DND-41 (cell line): ENCODE results near the gene GLOD5.

Experiments
- ATAC-seq: fragments of 200-7000 bp; cut with Tn5 transposase; 3 replicates; pipeline ENCODE4 v1.9.1; 2021; ENCODE audit warnings: low read depth; ENCODE audit not compliant: insufficient read depth
- DNase-seq: peaks from one replicate; pipeline ENCODE4 v3.0.0-alpha.2; 2020
- H2AFZ ChIP-seq: 2 replicates; pipeline ENCODE4 v1.6.0; 2012; ENCODE audit warnings: low read depth, low read length
- H3K27ac ChIP-seq: 2 replicates; pipeline ENCODE4 v1.5.1; 2012; ENCODE audit warnings: low read length, inconsistent platforms
- H3K27me3 ChIP-seq: fragments of 200-600 bp; sonication (generic); 2 replicates; pipeline ENCODE4 v1.6.0; 2012; ENCODE audit warnings: low read length, mild to moderate bottlenecking, inconsistent platforms; ENCODE audit not compliant: insufficient read depth, poor library complexity
- H3K36me3 ChIP-seq: 2 replicates; pipeline ENCODE4 v1.5.1; 2012; ENCODE audit warnings: low read length, inconsistent platforms; ENCODE audit not compliant: insufficient read depth
- H3K4me1 ChIP-seq: 2 replicates; pipeline ENCODE4 v1.5.1; 2012; ENCODE audit warnings: mild to moderate bottlenecking, low read length; ENCODE audit not compliant: insufficient read depth
- H3K4me2 ChIP-seq: 2 replicates; pipeline ENCODE4 v1.6.0; 2012; ENCODE audit warnings: mild to moderate bottlenecking, moderate library complexity, low read length, inconsistent platforms; ENCODE audit not compliant: insufficient read depth
- H3K4me3 ChIP-seq, 2 experiments: fragments of 200-600 bp in 1 of 2; shearing (Covaris generic) in 1 of 2; 2 replicates each; pipeline ENCODE4 v1.5.1; 2012 to 2016; ENCODE audit warnings: inconsistent platforms in 2 of 2, low read length in 2 of 2, mild to moderate bottlenecking in 2 of 2, low read depth in 1 of 2, moderate library complexity in 1 of 2
- H3K79me2 ChIP-seq: 2 replicates; pipeline ENCODE4 v1.6.0; 2012; ENCODE audit warnings: low read length, inconsistent platforms; ENCODE audit not compliant: insufficient read depth
- H3K9ac ChIP-seq: 2 replicates; pipeline ENCODE4 v1.6.0; 2012; ENCODE audit warnings: low read depth, mild to moderate bottlenecking, inconsistent platforms, low read length, moderate library complexity
- H3K9me3 ChIP-seq: 2 replicates; pipeline ENCODE4 v1.5.1; 2012; ENCODE audit warnings: low read length, moderate library complexity, mild to moderate bottlenecking, inconsistent platforms; ENCODE audit not compliant: insufficient read depth, severe bottlenecking
- H4K20me1 ChIP-seq: 2 replicates; pipeline ENCODE4 v1.6.0; 2012; ENCODE audit warnings: low read length; ENCODE audit not compliant: insufficient read depth
- EZH2 ChIP-seq: IDR thresholded peaks from 3 replicates; pipeline ENCODE4 v1.6.1; 2012; ENCODE audit warnings: borderline replicate concordance, low read depth, mild to moderate bottlenecking, moderate library complexity, low read length, inconsistent platforms; ENCODE audit not compliant: severe bottlenecking
- TF ChIP-seq, protein P1 (sequence below): IDR thresholded peaks from 2 replicates; pipeline ENCODE4 v1.5.1; 2012; ENCODE audit warnings: borderline replicate concordance, low read length, moderate library complexity, mild to moderate bottlenecking; ENCODE audit not compliant: poor library complexity, severe bottlenecking; ENCODE audit errors: extremely low read depth

GLOD5 gene

DNA sequence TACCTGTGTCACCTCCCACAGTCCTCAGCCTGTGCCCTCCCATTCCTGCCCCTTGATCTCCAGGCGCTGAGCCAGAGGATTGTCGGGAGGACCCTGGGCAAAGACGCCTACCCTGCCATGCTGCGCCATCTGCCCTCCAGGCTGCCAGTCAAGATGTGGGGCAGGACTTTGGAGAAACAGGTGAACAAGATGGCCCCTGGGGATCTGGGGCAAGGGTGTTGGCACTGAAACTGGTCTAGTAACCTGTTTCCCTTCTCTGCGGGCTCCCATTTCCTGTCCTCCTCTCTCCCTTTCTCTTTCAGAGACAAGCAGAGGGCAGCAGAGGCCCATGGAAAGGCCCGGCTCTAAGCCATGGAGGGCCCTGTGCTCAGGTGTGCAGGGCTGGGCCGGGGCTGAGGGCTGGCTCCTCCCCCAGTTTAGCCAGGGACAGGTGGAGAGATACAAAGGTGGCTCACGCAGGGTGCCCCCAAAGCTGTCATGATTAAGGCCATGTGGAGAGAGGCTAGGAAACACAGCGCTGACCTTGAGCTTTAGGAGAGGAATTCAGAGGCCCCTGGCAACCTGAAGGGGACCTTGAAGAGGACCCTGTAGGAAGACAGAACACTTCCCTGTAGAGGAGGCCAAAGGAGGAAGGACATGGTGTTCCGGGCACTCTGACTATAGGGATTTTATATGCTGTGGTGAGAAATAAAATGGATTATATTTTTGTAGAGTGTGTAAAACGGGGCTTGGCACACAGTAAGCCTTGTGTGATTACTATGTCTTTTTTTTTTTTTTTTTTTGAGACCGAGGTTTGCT is at the start of gene GLOD5:
Gene GLOD5, plus strand, starts transcription at position 74 of the 798 bp plus-strand sequence. Its CDS starts 44 bp downstream, at position 118.
- peak; percentile 6 for DNase-seq
- TF ChIP-seq, protein P1, sequence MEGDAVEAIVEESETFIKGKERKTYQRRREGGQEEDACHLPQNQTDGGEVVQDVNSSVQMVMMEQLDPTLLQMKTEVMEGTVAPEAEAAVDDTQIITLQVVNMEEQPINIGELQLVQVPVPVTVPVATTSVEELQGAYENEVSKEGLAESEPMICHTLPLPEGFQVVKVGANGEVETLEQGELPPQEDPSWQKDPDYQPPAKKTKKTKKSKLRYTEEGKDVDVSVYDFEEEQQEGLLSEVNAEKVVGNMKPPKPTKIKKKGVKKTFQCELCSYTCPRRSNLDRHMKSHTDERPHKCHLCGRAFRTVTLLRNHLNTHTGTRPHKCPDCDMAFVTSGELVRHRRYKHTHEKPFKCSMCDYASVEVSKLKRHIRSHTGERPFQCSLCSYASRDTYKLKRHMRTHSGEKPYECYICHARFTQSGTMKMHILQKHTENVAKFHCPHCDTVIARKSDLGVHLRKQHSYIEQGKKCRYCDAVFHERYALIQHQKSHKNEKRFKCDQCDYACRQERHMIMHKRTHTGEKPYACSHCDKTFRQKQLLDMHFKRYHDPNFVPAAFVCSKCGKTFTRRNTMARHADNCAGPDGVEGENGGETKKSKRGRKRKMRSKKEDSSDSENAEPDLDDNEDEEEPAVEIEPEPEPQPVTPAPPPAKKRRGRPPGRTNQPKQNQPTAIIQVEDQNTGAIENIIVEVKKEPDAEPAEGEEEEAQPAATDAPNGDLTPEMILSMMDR, result peak; percentile 31
- no peak for TF ChIP-seq EZH2
- Histone ChIP-seq H3K4me1 (no peaks in the 10 kb centered on the region), H2AFZ (no peak within 1 kb of the TSS), H4K20me1 (no peaks in the 10 kb centered on the region), H3K79me2 (no peaks in the 10 kb centered on the region), H3K27ac (no peak within 1 kb of the TSS), H3K9ac (no peak within 1 kb of the TSS), H3K27me3 (no peaks in the 10 kb centered on the region), H3K4me3 (no peak within 1 kb of the TSS), H3K9me3 (no peaks in the 10 kb centered on the region), H3K36me3 (no peaks in the 10 kb centered on the region), H3K4me2 (no peak within 1 kb of the TSS)
- ATAC-seq, result no peak

DNA sequence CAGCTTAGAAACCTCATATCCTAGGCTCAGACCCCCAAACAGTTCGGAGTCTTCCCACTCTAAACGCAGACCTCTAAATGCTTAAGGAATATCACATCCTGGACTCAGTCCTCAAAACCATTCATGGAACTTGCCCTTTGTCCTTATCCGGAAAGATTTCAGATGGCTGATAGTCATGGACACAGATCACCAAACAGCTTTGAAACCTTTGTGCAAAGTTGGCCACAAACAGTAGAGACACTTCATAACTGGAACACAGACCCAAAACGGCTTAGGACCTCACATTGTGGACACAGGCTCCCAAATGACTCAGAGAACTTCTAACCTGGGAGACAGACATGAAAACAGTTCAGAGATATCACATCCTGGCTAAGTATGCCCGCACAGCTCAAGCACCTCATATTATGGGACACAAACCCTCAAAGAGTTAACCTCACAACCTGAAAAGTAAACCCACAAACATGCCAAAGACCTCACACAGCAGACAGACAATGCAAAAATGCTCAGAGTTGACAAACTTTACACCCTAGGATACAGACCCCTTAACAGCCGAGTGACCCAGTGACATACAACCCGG is 49.5 kb upstream of the GLOD5 start:
- DNase-seq, result no peak
- Histone ChIP-seq H3K9me3 (no peaks in the 10 kb centered on the region), H3K79me2 (no peaks in the 10 kb centered on the region), H3K27me3 (no peaks in the 10 kb centered on the region), H4K20me1 (peaks cover 13% of the 10 kb centered on the region), H3K4me1 (peaks cover 9% of the 10 kb centered on the region; the same call in 1 of the 2 replicates), H3K27ac (no peak overlapping the region), H3K9ac (no peak overlapping the region), H3K36me3 (peaks cover 19% of the 10 kb centered on the region), H3K4me3 (no peak overlapping the region), H3K4me2 (no peak overlapping the region), H2AFZ (no peak overlapping the region)
- no peak for ATAC-seq
- no peak for TF ChIP-seq EZH2
- TF ChIP-seq, protein P1, result no peak

DNA sequence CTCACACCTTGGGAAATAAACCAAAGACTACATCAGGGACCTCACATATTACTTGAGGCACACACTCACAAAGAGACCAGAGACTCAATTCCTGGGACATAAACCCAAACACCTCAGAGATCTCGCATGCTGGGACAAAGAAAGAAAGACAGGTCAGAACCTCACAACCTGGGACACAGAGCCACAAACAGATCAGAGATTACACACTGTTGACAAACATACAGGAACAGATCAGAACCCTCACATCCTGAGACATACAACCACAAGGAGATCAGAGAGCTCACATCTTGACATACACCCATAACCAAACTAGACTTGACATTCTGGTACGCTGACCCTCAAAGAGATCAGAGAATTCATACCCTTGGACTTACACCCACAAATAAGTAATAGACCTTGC is 47.7 kb upstream of the GLOD5 start:
- no peak for ATAC-seq
- TF ChIP-seq, protein P1, result no peak
- TF ChIP-seq EZH2, result no peak
- Histone ChIP-seq H3K36me3 (peaks cover under 1% of the 10 kb centered on the region), H3K79me2 (no peaks in the 10 kb centered on the region), H3K27me3 (no peaks in the 10 kb centered on the region), H2AFZ (no peak overlapping the region), H3K9me3 (no peaks in the 10 kb centered on the region), H3K4me2 (no peak overlapping the region), H3K4me1 (peaks cover 9% of the 10 kb centered on the region; the same call in 1 of the 2 replicates), H3K27ac (no peak overlapping the region), H3K9ac (no peak overlapping the region), H4K20me1 (peaks cover 5% of the 10 kb centered on the region; the same call in 1 of the 2 replicates), H3K4me3 (no peak overlapping the region)
- DNase-seq, result no peak
